Panc1 (cell line): ENCODE measurements around the gene OGFOD2. TPM values are rescaled to one million over a fixed set of nuclear protein-coding genes. Genes with fewer than 3 reads are reported as not detected.

Experiments used
- ATAC-seq: fragments of 200-7000 bp; cut with Tn5 transposase; 2 replicates; pipeline ENCODE4 v1.9.1; 2020; ENCODE audit warnings: mild to moderate bottlenecking, moderate library complexity
- BruUV-seq: library from RNA; stranded (reverse); fragments of 400-500 nt; replicated peaks from 2 replicates; lab custom pipeline; 2021; lab: Mats Ljungman, UMichigan
- CTCF ChIA-PET: fragments of 300-600 bp; sonication (Branson Sonifier 250); formaldehyde crosslinking; loops from one replicate; lab custom pipeline; 2022; ENCODE audit warnings: antibody characterized with exemption; lab: Charles Lee
- POLR2A ChIA-PET: fragments of 300-600 bp; sonication (Branson Sonifier 250); formaldehyde crosslinking; loops from one replicate; lab custom pipeline; 2022; ENCODE audit warnings: antibody characterized with exemption; lab: Charles Lee
- DNase-seq: peaks from one replicate; pipeline ENCODE4 v3.0.0-alpha.2; 2010; ENCODE audit warnings: low read depth, low spot score
- H3K27ac ChIP-seq: 2 replicates; pipeline ENCODE4 v1.5.1; 2011; ENCODE audit warnings: mild to moderate bottlenecking, low read length, inconsistent platforms
- H3K27me3 ChIP-seq: fragments of 200-500 bp; sonication (Bioruptor generic); 2 replicates; pipeline ENCODE4 v1.6.0; 2014; ENCODE audit warnings: low read length, inconsistent platforms; ENCODE audit not compliant: control insufficient read depth, insufficient read depth
- H3K36me3 ChIP-seq: fragments of 200-500 bp; sonication (Bioruptor generic); 2 replicates; pipeline ENCODE4 v1.5.1; 2014; ENCODE audit warnings: inconsistent platforms, mild to moderate bottlenecking, low read length, moderate library complexity; ENCODE audit not compliant: control insufficient read depth, insufficient read depth
- H3K4me1 ChIP-seq: 2 replicates; pipeline ENCODE4 v1.5.1; 2011; ENCODE audit warnings: inconsistent platforms, mild to moderate bottlenecking, low read length, moderate library complexity; ENCODE audit not compliant: control insufficient read depth, insufficient read depth
- H3K4me3 ChIP-seq, 2 experiments: 2 replicates each; pipeline ENCODE4 v1.5.1; 2011 to 2012; ENCODE audit warnings: low read depth in 2 of 2, low read length in 2 of 2, mild to moderate bottlenecking in 2 of 2, inconsistent platforms in 1 of 2, moderate library complexity in 1 of 2
- H3K9me3 ChIP-seq: fragments of 200-500 bp; sonication (Bioruptor generic); 2 replicates; pipeline ENCODE4 v1.5.1; 2014; ENCODE audit warnings: low read depth, mild to moderate bottlenecking, inconsistent platforms, low read length, moderate library complexity; ENCODE audit not compliant: control insufficient read depth, insufficient read depth
- POLR2AphosphoS5 ChIP-seq: IDR thresholded peaks from 2 replicates; pipeline ENCODE4 v1.6.1; 2012; ENCODE audit warnings: mild to moderate bottlenecking, low read depth, low read length, moderate library complexity
- SIN3A ChIP-seq: IDR thresholded peaks from 2 replicates; pipeline ENCODE4 v1.6.1; 2012; ENCODE audit warnings: low read depth, mild to moderate bottlenecking, low read length, moderate library complexity, borderline replicate concordance; ENCODE audit not compliant: insufficient read depth
- TCF7L2 ChIP-seq: IDR thresholded peaks from 2 replicates; pipeline ENCODE4 v1.6.1; 2011; ENCODE audit warnings: mild to moderate bottlenecking, low read depth, low read length, inconsistent platforms
- in situ Hi-C: cut with HindIII; loops from 2 replicates; pipeline ENCODE4 v1.10.0; 2016; ENCODE audit warnings: low sequenced_read_pairs, low pct_unique_long_range_greater_than_20kb
- intact Hi-C: fragments of 100-400 bp; cut with micrococcal nuclease; formaldehyde crosslinking; loops from one replicate; pipeline ENCODE4 v1.10.0; 2022; ENCODE audit not compliant: unreplicated experiment
- total RNA-seq: library from RNA; stranded (reverse); gene quantifications from one replicate; pipeline ENCODE4 v1.2.1, GENCODE V29; 2021; ENCODE audit not compliant: unreplicated experiment
- TF ChIP-seq, protein P1 (sequence below): fragments of 450-650 bp; IDR thresholded peaks from 2 replicates; pipeline ENCODE4 v1.5.1; 2017; ENCODE audit warnings: mild to moderate bottlenecking
- TF ChIP-seq, protein P2 (sequence below), 2 experiments: IDR thresholded peaks; 2 replicates each; pipeline ENCODE4 v1.6.1; 2011 to 2012; ENCODE audit warnings: low read depth in 2 of 2, control low read depth in 1 of 2, low read length in 1 of 2, mild to moderate bottlenecking in 1 of 2, moderate library complexity in 1 of 2; ENCODE audit not compliant: insufficient read depth in 1 of 2

Gene OGFOD2
- total RNA-seq, 1 experiment from 2014 or later, result 32.0 TPM

DNA sequence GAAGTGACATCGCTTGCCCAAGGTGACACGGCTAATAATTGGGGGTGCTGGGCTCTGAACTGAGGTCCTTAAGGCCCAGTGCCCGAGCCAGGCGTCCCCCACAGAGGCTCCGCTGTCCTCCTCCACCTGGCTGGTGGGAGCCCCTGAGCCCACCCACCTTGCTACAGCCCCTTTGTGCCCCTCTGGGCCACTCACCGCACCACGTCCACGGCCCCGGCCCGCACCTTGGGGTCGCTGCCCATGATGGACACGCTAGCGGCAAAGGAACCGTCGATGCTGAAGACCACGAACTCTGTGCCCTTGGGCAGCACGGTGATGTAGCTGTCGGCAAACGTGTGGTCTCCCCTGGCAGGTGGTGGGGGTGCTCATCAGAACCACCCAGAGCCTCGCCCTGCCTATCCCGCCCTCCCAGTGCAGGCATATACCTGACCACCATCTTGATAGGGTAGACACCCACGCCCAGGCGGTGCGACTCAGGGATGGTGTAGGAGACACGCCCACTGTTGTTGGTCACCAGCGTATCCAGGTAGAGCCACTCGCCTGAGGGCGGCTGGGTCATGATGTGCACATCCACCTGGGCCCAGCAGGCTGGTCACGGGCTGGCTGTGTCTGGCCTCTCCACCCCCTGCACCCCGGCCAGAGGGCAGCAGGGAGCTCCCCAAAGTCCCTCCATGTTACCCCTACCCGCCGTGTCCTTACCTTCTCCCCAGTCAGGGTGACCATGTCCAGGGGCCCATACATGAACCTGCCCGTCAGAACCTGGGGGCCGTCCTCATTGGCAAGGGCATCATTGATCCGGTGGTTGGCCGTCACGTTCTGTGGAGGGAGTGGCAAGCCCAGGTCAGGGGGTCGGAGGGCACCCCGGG is 12.3 kb downstream of the OGFOD2 start:
- DNase-seq, result no peak
- Histone ChIP-seq H3K27me3 (no peaks in the 10 kb centered on the region), H3K27ac (no peak overlapping the region), H3K36me3 (no peaks in the 10 kb centered on the region), H3K4me1 (peaks cover 23% of the 10 kb centered on the region), H3K4me3 (no peak overlapping the region), H3K9me3 (no peaks in the 10 kb centered on the region)
- ChIA-PET CTCF (no interaction called here), POLR2A (interaction anchor here (0.6 kb wide), 2 partner anchors 19 to 27 kb away, joined by 4 to 5 read pairs; no protein-coding TSS in a partner anchor)
- no peak for ATAC-seq
- in situ Hi-C loops (no loop called here), intact Hi-C loops (loop anchor here (10.0 kb wide), 2 partner anchors 157 to 247 kb away; partner anchors contain the start of genes MPHOSPH9 and MTRFR)
- no TSS peak for BruUV-seq
- no peak for TF ChIP-seq POLR2AphosphoS5
- no peak for TF ChIP-seq SIN3A
- TF ChIP-seq, protein P1, sequence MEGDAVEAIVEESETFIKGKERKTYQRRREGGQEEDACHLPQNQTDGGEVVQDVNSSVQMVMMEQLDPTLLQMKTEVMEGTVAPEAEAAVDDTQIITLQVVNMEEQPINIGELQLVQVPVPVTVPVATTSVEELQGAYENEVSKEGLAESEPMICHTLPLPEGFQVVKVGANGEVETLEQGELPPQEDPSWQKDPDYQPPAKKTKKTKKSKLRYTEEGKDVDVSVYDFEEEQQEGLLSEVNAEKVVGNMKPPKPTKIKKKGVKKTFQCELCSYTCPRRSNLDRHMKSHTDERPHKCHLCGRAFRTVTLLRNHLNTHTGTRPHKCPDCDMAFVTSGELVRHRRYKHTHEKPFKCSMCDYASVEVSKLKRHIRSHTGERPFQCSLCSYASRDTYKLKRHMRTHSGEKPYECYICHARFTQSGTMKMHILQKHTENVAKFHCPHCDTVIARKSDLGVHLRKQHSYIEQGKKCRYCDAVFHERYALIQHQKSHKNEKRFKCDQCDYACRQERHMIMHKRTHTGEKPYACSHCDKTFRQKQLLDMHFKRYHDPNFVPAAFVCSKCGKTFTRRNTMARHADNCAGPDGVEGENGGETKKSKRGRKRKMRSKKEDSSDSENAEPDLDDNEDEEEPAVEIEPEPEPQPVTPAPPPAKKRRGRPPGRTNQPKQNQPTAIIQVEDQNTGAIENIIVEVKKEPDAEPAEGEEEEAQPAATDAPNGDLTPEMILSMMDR, result no peak
- TF ChIP-seq TCF7L2, result no peak

DNA sequence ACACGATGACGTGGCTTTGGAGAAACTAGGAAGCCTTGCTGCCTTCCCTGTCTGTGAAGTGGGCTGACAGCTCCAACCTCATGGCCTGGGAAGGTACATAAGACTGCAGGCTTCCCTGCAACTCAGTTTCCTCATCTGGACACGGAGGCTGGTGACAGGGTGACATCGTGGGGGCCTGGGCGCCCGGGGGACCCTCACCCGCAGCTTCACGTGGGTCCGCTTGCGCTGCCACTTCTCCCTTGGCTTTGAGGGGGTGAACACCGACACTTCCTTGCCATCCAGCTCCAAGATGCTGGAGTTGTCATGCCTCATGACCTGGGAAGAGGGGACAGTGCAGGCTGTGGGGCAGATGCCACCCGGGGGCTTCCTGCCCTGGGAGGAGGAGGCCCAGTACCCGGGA is 13.0 kb downstream of the OGFOD2 start:
- Histone ChIP-seq H3K36me3 (no peaks in the 10 kb centered on the region), H3K27ac (no peak overlapping the region), H3K4me3 (no peak overlapping the region), H3K9me3 (no peaks in the 10 kb centered on the region), H3K4me1 (peaks cover 16% of the 10 kb centered on the region), H3K27me3 (no peaks in the 10 kb centered on the region)
- POLR2A ChIA-PET, result interaction anchor here (0.6 kb wide), 1 partner anchor 27 kb away, joined by 5 read pairs; no protein-coding TSS in a partner anchor
- no peak for DNase-seq
- in situ Hi-C loops, result no loop called here
- no peak for TF ChIP-seq SIN3A
- TF ChIP-seq POLR2AphosphoS5, result no peak
- TF ChIP-seq TCF7L2, result no peak
- TF ChIP-seq, protein P2, sequence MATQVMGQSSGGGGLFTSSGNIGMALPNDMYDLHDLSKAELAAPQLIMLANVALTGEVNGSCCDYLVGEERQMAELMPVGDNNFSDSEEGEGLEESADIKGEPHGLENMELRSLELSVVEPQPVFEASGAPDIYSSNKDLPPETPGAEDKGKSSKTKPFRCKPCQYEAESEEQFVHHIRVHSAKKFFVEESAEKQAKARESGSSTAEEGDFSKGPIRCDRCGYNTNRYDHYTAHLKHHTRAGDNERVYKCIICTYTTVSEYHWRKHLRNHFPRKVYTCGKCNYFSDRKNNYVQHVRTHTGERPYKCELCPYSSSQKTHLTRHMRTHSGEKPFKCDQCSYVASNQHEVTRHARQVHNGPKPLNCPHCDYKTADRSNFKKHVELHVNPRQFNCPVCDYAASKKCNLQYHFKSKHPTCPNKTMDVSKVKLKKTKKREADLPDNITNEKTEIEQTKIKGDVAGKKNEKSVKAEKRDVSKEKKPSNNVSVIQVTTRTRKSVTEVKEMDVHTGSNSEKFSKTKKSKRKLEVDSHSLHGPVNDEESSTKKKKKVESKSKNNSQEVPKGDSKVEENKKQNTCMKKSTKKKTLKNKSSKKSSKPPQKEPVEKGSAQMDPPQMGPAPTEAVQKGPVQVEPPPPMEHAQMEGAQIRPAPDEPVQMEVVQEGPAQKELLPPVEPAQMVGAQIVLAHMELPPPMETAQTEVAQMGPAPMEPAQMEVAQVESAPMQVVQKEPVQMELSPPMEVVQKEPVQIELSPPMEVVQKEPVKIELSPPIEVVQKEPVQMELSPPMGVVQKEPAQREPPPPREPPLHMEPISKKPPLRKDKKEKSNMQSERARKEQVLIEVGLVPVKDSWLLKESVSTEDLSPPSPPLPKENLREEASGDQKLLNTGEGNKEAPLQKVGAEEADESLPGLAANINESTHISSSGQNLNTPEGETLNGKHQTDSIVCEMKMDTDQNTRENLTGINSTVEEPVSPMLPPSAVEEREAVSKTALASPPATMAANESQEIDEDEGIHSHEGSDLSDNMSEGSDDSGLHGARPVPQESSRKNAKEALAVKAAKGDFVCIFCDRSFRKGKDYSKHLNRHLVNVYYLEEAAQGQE (IDR thresholded peaks at IDR 0.05; ENCODE audit: insufficient read depth in 1 of 2, low read depth in 2 of 2, low read length in 1 of 2), result no peak
- TF ChIP-seq, protein P1, result no peak
- intact Hi-C loops, result loop anchor here (10.0 kb wide), 2 partner anchors 157 to 247 kb away; partner anchors contain the start of genes MPHOSPH9 and MTRFR
- CTCF ChIA-PET, result no interaction called here
- BruUV-seq, result no TSS peak
- ATAC-seq, result no peak
